SK-N-SH (cell line): ENCODE results near the gene PNKP. TPM values are rescaled to one million over a fixed set of nuclear protein-coding genes. Genes with fewer than 3 reads are reported as not detected.

ENCODE experiments used
- CTCF ChIA-PET: fragments of 300-600, 350-600 bp; formaldehyde crosslinking; extraction: SDS; loops from one replicate; lab custom pipeline; 2021; lab: Yijun Ruan, JAX
- POLR2A ChIA-PET: fragments of 350-600 bp; sonication (Branson Sonifier 250); formaldehyde crosslinking; extraction: SDS; loops from one replicate; lab custom pipeline; 2020; ENCODE audit warnings: antibody characterized with exemption, inconsistent platforms; lab: Yijun Ruan, JAX
- DNase-seq: peaks from one replicate; pipeline ENCODE4 v3.0.0; 2012
- H2AFZ ChIP-seq: fragments of 200-600 bp; sonication (generic); 2 replicates; pipeline ENCODE4 v1.8.1; 2016; ENCODE audit warnings: antibody characterized with exemption, mild to moderate bottlenecking, low read depth
- H3F3A ChIP-seq: fragments of 200-600 bp; sonication (generic); replicated peaks from 2 replicates; pipeline ENCODE3; 2016; ENCODE audit warnings: antibody characterized with exemption, mild to moderate bottlenecking; ENCODE audit not compliant: insufficient read depth
- H3K27ac ChIP-seq, 2 experiments: fragments of 200-500 bp in 1 of 2; fragments of 200-600 bp in 1 of 2; sonication (Bioruptor generic) in 1 of 2; sonication (generic), shearing (Covaris generic) in 1 of 2; 2 replicates each; pipeline versions ENCODE4 v1.5.1 to v1.6.1; 2014 to 2016; ENCODE audit warnings: low read depth in 2 of 2, inconsistent platforms in 1 of 2, low read length in 1 of 2, mild to moderate bottlenecking in 1 of 2, mixed read lengths in 1 of 2
- H3K27me3 ChIP-seq: fragments of 200-600 bp; sonication (generic), shearing (Covaris generic); 2 replicates; pipeline ENCODE4 v1.6.1; 2016; ENCODE audit warnings: mixed run types; ENCODE audit not compliant: insufficient read depth
- H3K36me3 ChIP-seq, 2 experiments: fragments of 200-500 bp in 1 of 2; fragments of 200-600 bp in 1 of 2; sonication (Bioruptor generic) in 1 of 2; sonication (generic) in 1 of 2; replicated peaks in 1 of 2; 2 replicates each; pipeline versions ENCODE3 to v1.5.1; 2014 to 2016; ENCODE audit warnings: low read length in 1 of 2, mild to moderate bottlenecking in 1 of 2; ENCODE audit not compliant: insufficient read depth in 2 of 2, control insufficient read depth in 1 of 2
- H3K4me1 ChIP-seq, 2 experiments: fragments of 200-500 bp in 1 of 2; fragments of 200-600 bp in 1 of 2; sonication (Bioruptor generic) in 1 of 2; sonication (generic), shearing (Covaris generic) in 1 of 2; 2 replicates each; pipeline versions ENCODE4 v1.5.1 to v1.6.1; 2014 to 2016; ENCODE audit warnings: low read depth in 1 of 2, low read length in 1 of 2, mixed run types in 1 of 2; ENCODE audit not compliant: insufficient read depth in 2 of 2, control insufficient read depth in 1 of 2
- H3K4me2 ChIP-seq: fragments of 200-600 bp; sonication (generic), shearing (Covaris generic); 2 replicates; pipeline ENCODE4 v1.6.1; 2017; ENCODE audit warnings: mixed run types
- H3K4me3 ChIP-seq, 2 experiments: fragments of 200-500 bp in 1 of 2; fragments of 200-600 bp in 1 of 2; sonication (Bioruptor generic) in 1 of 2; sonication (generic), shearing (Covaris generic) in 1 of 2; 2 replicates each; pipeline versions ENCODE4 v1.5.1 to v1.8.1; 2014 to 2016; ENCODE audit warnings: low read depth in 2 of 2, inconsistent platforms in 1 of 2, low read length in 1 of 2, mild to moderate bottlenecking in 1 of 2, mixed read lengths in 1 of 2, moderate library complexity in 1 of 2
- H3K79me2 ChIP-seq: fragments of 200-600 bp; sonication (generic); 2 replicates; pipeline ENCODE4 v1.8.1; 2017; ENCODE audit warnings: mild to moderate bottlenecking; ENCODE audit not compliant: insufficient read depth
- H3K9ac ChIP-seq: fragments of 200-600 bp; sonication (generic); 2 replicates; pipeline ENCODE4 v1.6.1; 2017; ENCODE audit warnings: mixed run types
- H3K9me2 ChIP-seq: fragments of 200-600 bp; sonication (generic); 2 replicates; pipeline ENCODE4 v1.6.1; 2017; ENCODE audit warnings: mixed run types
- H3K9me3 ChIP-seq: fragments of 200-600 bp; sonication (generic); 2 replicates; pipeline ENCODE4 v1.6.1; 2017; ENCODE audit warnings: mixed run types, mild to moderate bottlenecking, moderate library complexity
- H4K20me1 ChIP-seq: fragments of 200-600 bp; sonication (generic); 2 replicates; pipeline ENCODE4 v1.6.1; 2017; ENCODE audit warnings: mild to moderate bottlenecking, mixed run types; ENCODE audit not compliant: insufficient read depth
- CTCF ChIP-seq: fragments of 200-600 bp; sonication (generic); IDR thresholded peaks from 2 replicates; pipeline ENCODE4 v1.6.1; 2017; ENCODE audit warnings: antibody characterized with exemption, mild to moderate bottlenecking, moderate library complexity
- ELF1 ChIP-seq: IDR thresholded peaks from 2 replicates; pipeline ENCODE4 v1.4.0; 2012
- EP300 ChIP-seq, 2 experiments: IDR thresholded peaks; 2 replicates each; pipeline versions ENCODE4 v1.4.0 to v1.6.1; 2012; ENCODE audit warnings: borderline replicate concordance in 1 of 2, low read depth in 1 of 2, low read length in 1 of 2
- FOXJ3 ChIP-seq: sonication (generic); formaldehyde crosslinking; IDR thresholded peaks from 2 replicates; pipeline ENCODE4 v1.5.1; 2020; ENCODE audit warnings: mild to moderate bottlenecking, missing genetic modification reagents
- FOXM1 ChIP-seq: IDR thresholded peaks from 2 replicates; pipeline ENCODE4 v1.4.0; 2012; ENCODE audit warnings: low read depth, mild to moderate bottlenecking
- GABPA ChIP-seq: IDR thresholded peaks from 2 replicates; pipeline ENCODE4 v1.4.0; 2012; ENCODE audit warnings: low read depth, mild to moderate bottlenecking
- GATA2 ChIP-seq: sonication (generic); formaldehyde crosslinking; IDR thresholded peaks from 2 replicates; pipeline ENCODE4 v1.5.0; 2020; ENCODE audit warnings: mild to moderate bottlenecking, missing genetic modification reagents
- IRF3 ChIP-seq: fragments of 150-350 bp; IDR thresholded peaks from 2 replicates; pipeline ENCODE4 v1.6.1; 2016; ENCODE audit warnings: mild to moderate bottlenecking, low read depth, low read length
- JUND ChIP-seq: IDR thresholded peaks from 2 replicates; pipeline ENCODE4 v1.4.0; 2012
- MEF2A ChIP-seq: IDR thresholded peaks from 2 replicates; pipeline ENCODE4 v1.4.0; 2012; ENCODE audit warnings: low read depth, borderline replicate concordance
- MXI1 ChIP-seq: IDR thresholded peaks from 2 replicates; pipeline ENCODE4 v1.6.1; 2012; ENCODE audit warnings: mild to moderate bottlenecking, low read depth, low read length, improper control_type of control experiment
- NRF1 ChIP-seq: IDR thresholded peaks from 2 replicates; pipeline ENCODE4 v1.6.1; 2012; ENCODE audit warnings: low read depth, mild to moderate bottlenecking, low read length
- PBX3 ChIP-seq: IDR thresholded peaks from 2 replicates; pipeline ENCODE4; 2012
- RFX5 ChIP-seq: IDR thresholded peaks from 2 replicates; pipeline ENCODE4 v1.6.1; 2012; ENCODE audit warnings: mild to moderate bottlenecking, improper control_type of control experiment, low read length
- SIN3A ChIP-seq: IDR thresholded peaks from 2 replicates; pipeline ENCODE4 v1.6.1; 2012; ENCODE audit warnings: low read depth, mild to moderate bottlenecking, low read length, moderate library complexity, borderline replicate concordance
- TEAD4 ChIP-seq: IDR thresholded peaks from 2 replicates; pipeline ENCODE4 v1.4.0; 2012; ENCODE audit warnings: mild to moderate bottlenecking, borderline replicate concordance; ENCODE audit not compliant: insufficient read depth
- USF2 ChIP-seq: fragments of 150-350 bp; IDR thresholded peaks from 2 replicates; pipeline ENCODE4 v1.6.1; 2017; ENCODE audit warnings: antibody characterized with exemption, low read length, low read depth, borderline replicate concordance
- YY1 ChIP-seq: IDR thresholded peaks from 2 replicates; pipeline ENCODE4 v1.4.0; 2012; ENCODE audit warnings: low read depth, mild to moderate bottlenecking
- ZBTB33 ChIP-seq: IDR thresholded peaks from 2 replicates; pipeline ENCODE4 v1.4.0; 2012; ENCODE audit warnings: low read depth, borderline replicate concordance
- WGBS: methylation state at CpG from one replicate; pipeline ENCODE4 v1.1.6; 2017; ENCODE audit warnings: low lambda C conversion rate; 5-methylcytosine and 5-hydroxymethylcytosine counted together
- polyA plus RNA-seq, 3 experiments: library from polyadenylated mRNA; depleted of rRNA; stranded (reverse); fragments of >200 nt; gene quantifications; 2 replicates each; pipeline ENCODE4 v1.2.3, GENCODE V29; 2012
- TF ChIP-seq, protein P1 (sequence below): IDR thresholded peaks from 2 replicates; pipeline ENCODE4 v1.4.0; 2012; ENCODE audit warnings: low read depth

PNKP gene
- polyA plus RNA-seq, 1 of the 3 experiments (the other 2 are of a cell fraction), result 52.0 TPM

DNA sequence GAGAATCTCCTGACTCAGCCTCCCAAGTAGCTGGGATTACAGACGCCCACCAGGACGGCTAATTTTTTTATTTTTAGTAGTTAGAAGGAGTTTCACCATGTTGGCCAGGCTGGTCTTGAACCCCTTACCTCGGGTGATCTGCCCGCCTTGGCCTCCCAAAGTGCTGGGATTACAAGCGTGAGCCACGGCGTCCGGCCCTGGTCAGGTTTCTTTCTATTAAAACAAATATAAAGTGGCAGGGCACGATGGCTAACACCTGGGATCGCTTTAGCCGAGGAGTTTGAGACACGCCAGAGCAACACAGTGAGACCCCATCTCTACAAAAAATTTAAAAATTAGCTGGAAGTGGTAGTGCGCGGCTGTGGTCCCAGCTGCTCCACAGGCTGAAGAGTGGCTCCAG, 50.8 kb downstream of the PNKP start:
- Histone ChIP-seq H2AFZ (0 out of 2 replicates have a peak overlapping the region, but pooled peaks have one; percentile 33), H3K27me3 (no peaks in the 10 kb centered on the region), H3K79me2 (peaks cover 35% of the 10 kb centered on the region), H4K20me1 (no peaks in the 10 kb centered on the region), H3K4me3 (no peak overlapping the region), H3F3A (peaks cover 21% of the 10 kb centered on the region), H3K9me2 (no peaks in the 10 kb centered on the region), H3K27ac (peak overlapping the region; percentile 64 to 98), H3K9ac (peak overlapping the region; percentile 98; the same call in 1 of the 2 replicates), H3K4me1 (peaks cover 4 to 25% of the 10 kb centered on the region in 2 experiments; a peak in 3 of 4 replicates), H3K4me2 (no peak overlapping the region), H3K36me3 (peaks cover 0 to 6% of the 10 kb centered on the region in 2 experiments), H3K9me3 (no peaks in the 10 kb centered on the region)
- 80% methylated on average over 14 of the region's 14 CpGs for WGBS
- no peak for DNase-seq
- ChIA-PET CTCF (no interaction called here), POLR2A (no interaction called here)
- TF ChIP-seq GABPA (no peak), GATA2 (no peak)

GRCh38 chr19:49814010-49814409, 53.4 kb downstream of the PNKP start:
- H3K9me2 ChIP-seq, result no peaks in the 10 kb centered on the region
- H3K9me3 ChIP-seq, result no peaks in the 10 kb centered on the region
- H3K4me1 ChIP-seq, result peaks cover 12 to 21% of the 10 kb centered on the region in 2 experiments
- ChIA-PET CTCF (no interaction called here), POLR2A (interaction anchor here (0.7 to 2.0 kb wide), 5 partner anchors 9 to 55 kb away, joined by 3 to 15 read pairs (median 7); partner anchors contain the start of gene PTOV1)
- no peaks in the 10 kb centered on the region for H3K27me3 ChIP-seq
- H3K36me3 ChIP-seq, result no peaks in the 10 kb centered on the region
- peak overlapping the region; percentile 92 for H3K9ac ChIP-seq
- no peak overlapping the region for H3K4me2 ChIP-seq
- peak overlapping the region; percentile 71 to 96 for H3K27ac ChIP-seq
- TF ChIP-seq JUND (no peak), NRF1 (no peak), SIN3A (no peak), MXI1 (no peak), USF2 (no peak), YY1 (no peak), PBX3 (no peak), ELF1 (no peak), CTCF (no peak), GABPA (no peak), RFX5 (no peak), EP300 (IDR thresholded peaks at IDR 0.05; ENCODE audit: borderline replicate concordance in 1 of 2, low read depth in 1 of 2, low read length in 1 of 2) (no peak), IRF3 (no peak), TEAD4 (no peak), MEF2A (no peak), FOXM1 (no peak), GATA2 (no peak), FOXJ3 (CRISPR knock-in tag) (no peak), ZBTB33 (no peak)
- TF ChIP-seq, protein P1, sequence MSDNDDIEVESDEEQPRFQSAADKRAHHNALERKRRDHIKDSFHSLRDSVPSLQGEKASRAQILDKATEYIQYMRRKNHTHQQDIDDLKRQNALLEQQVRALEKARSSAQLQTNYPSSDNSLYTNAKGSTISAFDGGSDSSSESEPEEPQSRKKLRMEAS, result no peak
- TF ChIP-seq, all 33 proteins: peak for 0
- Histone ChIP-seq H4K20me1 (no peaks in the 10 kb centered on the region), H3K4me3 (peak overlapping the region; percentile 65 to 76; a peak in 2 of 4 replicates), H2AFZ (peak overlapping the region; percentile 72; the same call in 1 of the 2 replicates), H3K79me2 (peaks cover 9% of the 10 kb centered on the region), H3F3A (peaks cover 25% of the 10 kb centered on the region)
- DNase-seq, result no peak
- 95% methylated on average over 1 of the region's 1 CpG for WGBS
